B cell (primary cell): ENCODE results near the gene SWAP70. TPM values are rescaled to one million over a fixed set of nuclear protein-coding genes. Genes with fewer than 3 reads are reported as not detected.
A peak's percentile ranks its signal among the peaks of the same experiment; 100 is the strongest.

Source experiments
- ATAC-seq: fragments of 200-7000 bp; cut with Tn5 transposase; one replicate; pipeline ENCODE4 v1.10.0; 2021; ENCODE audit warnings: low read depth, mild to moderate bottlenecking, moderate number of reproducible peaks, moderate library complexity
- CTCF ChIA-PET: fragments of 350-600 bp; sonication (Branson Sonifier 250); formaldehyde crosslinking; loops from one replicate; lab custom pipeline; 2021; ENCODE audit warnings: antibody characterized with exemption, inconsistent platforms; lab: Charles Lee
- POLR2A ChIA-PET: fragments of 350-600 bp; sonication (Branson Sonifier 250); formaldehyde crosslinking; loops from one replicate; lab custom pipeline; 2021; ENCODE audit warnings: antibody characterized with exemption; lab: Charles Lee
- DNase-seq: peaks from one replicate; pipeline ENCODE4 v3.0.0; 2013
- H2AFZ ChIP-seq: 2 replicates; pipeline ENCODE4 v1.6.1; 2012; ENCODE audit warnings: mild to moderate bottlenecking, low read depth, low read length; ENCODE audit not compliant: insufficient read depth, poor library complexity, severe bottlenecking
- H3K27ac ChIP-seq, 2 donors: 1 replicate in 1 of 2; 2 replicates in 1 of 2; pipeline ENCODE4 v1.5.1; 2012 to 2013; ENCODE audit warnings: low read length in 2 of 2, mild to moderate bottlenecking in 2 of 2, moderate library complexity in 1 of 2
- H3K27me3 ChIP-seq, 4 experiments: fragments of 200-600 bp in 1 of 4; sonication (generic) in 1 of 4; replicated peaks in 1 of 4; 1 replicate in 2 of 4; 2 replicates in 2 of 4; pipeline versions ENCODE4 v1.6.1 to v1.7.0; 2013 to 2016; ENCODE audit warnings: low read length in 3 of 4, mild to moderate bottlenecking in 2 of 4, mixed read lengths in 1 of 4, moderate library complexity in 1 of 4; ENCODE audit not compliant: insufficient read depth in 4 of 4, control insufficient read depth in 3 of 4; ENCODE audit errors: control extremely low read depth in 1 of 4
- H3K36me3 ChIP-seq, 2 experiments: replicated peaks in 1 of 2; 1 replicate in 1 of 2; 2 replicates in 1 of 2; pipeline versions ENCODE4 v1.6.1 to v1.7.1; 2013; ENCODE audit warnings: low read length in 1 of 2; ENCODE audit not compliant: insufficient read depth in 2 of 2, control insufficient read depth in 1 of 2; ENCODE audit errors: control extremely low read depth in 1 of 2, extremely low read depth in 1 of 2
- H3K4me1 ChIP-seq, 2 donors: fragments of 200-600 bp in 1 of 2; sonication (generic) in 1 of 2; 1 replicate in 1 of 2; 2 replicates in 1 of 2; pipeline versions ENCODE4 v1.5.1 to v1.6.1; 2013 to 2017; ENCODE audit warnings: low read length in 2 of 2; ENCODE audit not compliant: control insufficient read depth in 2 of 2, insufficient read depth in 2 of 2
- H3K4me2 ChIP-seq: replicated peaks from 2 replicates; pipeline ENCODE3; 2012; ENCODE audit warnings: mild to moderate bottlenecking, low read depth, low read length; ENCODE audit not compliant: poor library complexity, severe bottlenecking
- H3K4me3 ChIP-seq, 5 experiments: fragments of 200-600 bp in 1 of 5; sonication (generic) in 1 of 5; 1 replicate in 3 of 5; 2 replicates in 2 of 5; pipeline versions ENCODE4 v1.5.1 to v1.7.0; 2011 to 2016; ENCODE audit warnings: low read length in 4 of 5, mild to moderate bottlenecking in 4 of 5, low read depth in 2 of 5, control low read depth in 1 of 5, moderate library complexity in 1 of 5; ENCODE audit not compliant: insufficient read depth in 1 of 5; ENCODE audit errors: control extremely low read depth in 1 of 5, extremely low read depth in 1 of 5
- H3K79me2 ChIP-seq: fragments of 200-600 bp; sonication (generic); one replicate; pipeline ENCODE4 v1.6.0; 2016; ENCODE audit warnings: low read length; ENCODE audit not compliant: control insufficient read depth, insufficient read depth
- H3K9ac ChIP-seq: fragments of 200-600 bp; sonication (generic); 2 replicates; pipeline ENCODE4 v1.6.1; 2017; ENCODE audit warnings: mild to moderate bottlenecking, low read length, moderate library complexity
- H3K9me3 ChIP-seq, 3 donors: one replicate each; pipeline versions ENCODE4 v1.6.1 to v1.7.1; 2013; ENCODE audit warnings: low read length in 2 of 3; ENCODE audit not compliant: control insufficient read depth in 2 of 3, insufficient read depth in 1 of 3; ENCODE audit errors: control extremely low read depth in 1 of 3
- H4K20me1 ChIP-seq: 2 replicates; pipeline ENCODE4 v1.6.0; 2012; ENCODE audit warnings: mild to moderate bottlenecking, low read length; ENCODE audit not compliant: insufficient read depth, control insufficient read depth, poor library complexity, severe bottlenecking
- H3K27ac Mint-ChIP-seq: one replicate; pipeline ENCODE4 v1.8.0; 2021; ENCODE audit warnings: mixed read lengths
- H3K27me3 Mint-ChIP-seq: one replicate; pipeline ENCODE4 v1.8.0; 2021; ENCODE audit warnings: mixed read lengths
- H3K4me1 Mint-ChIP-seq: one replicate; pipeline ENCODE4 v1.8.0; 2021; ENCODE audit warnings: mixed read lengths
- H3K4me3 Mint-ChIP-seq: one replicate; pipeline ENCODE4 v1.8.0; 2021; ENCODE audit warnings: mixed read lengths
- H3K9me3 Mint-ChIP-seq: one replicate; pipeline ENCODE4 v1.8.0; 2022; ENCODE audit warnings: mixed read lengths; ENCODE audit not compliant: insufficient read depth
- CTCF ChIP-seq: fragments of 200-600 bp; IDR thresholded peaks from one replicate; pipeline ENCODE4 v1.8.0; 2022; ENCODE audit warnings: antibody characterized with exemption, mild to moderate bottlenecking
- EZH2 ChIP-seq: IDR thresholded peaks from 2 replicates; pipeline ENCODE4 v1.6.1; 2012; ENCODE audit warnings: borderline replicate concordance, low read depth, mild to moderate bottlenecking, moderate library complexity, low read length; ENCODE audit not compliant: insufficient read depth, poor library complexity, severe bottlenecking
- WGBS: methylation state at CpG from one replicate; pipeline ENCODE4 v1.1.5; 2013; ENCODE audit warnings: missing lambda C conversion rate; ENCODE audit not compliant: insufficient coverage; 5-methylcytosine and 5-hydroxymethylcytosine counted together
- intact Hi-C: fragments of 100-400 bp; cut with micrococcal nuclease; formaldehyde crosslinking; loops from one replicate; pipeline ENCODE4 v1.10.0; 2022
- polyA plus RNA-seq: library from polyadenylated mRNA; depleted of rRNA; stranded (reverse); fragments of >200 nt; gene quantifications from 2 replicates; pipeline ENCODE4 v1.2.3, GENCODE V29; 2012
- total RNA-seq, 2 donors: library from RNA; stranded (reverse); fragments of 120-200 nt in 1 of 2; gene quantifications; 1 replicate in 1 of 2; 2 replicates in 1 of 2; pipeline versions ENCODE4 v1.2.3 to v1.2.4, GENCODE V29; 2013 to 2022

Gene SWAP70
- total and polyA plus RNA-seq, 2 donors (not counting 1 experiment from before 2014, with no cell fraction given): 69.8 to 200 TPM

- CTCF ChIA-PET: interaction anchor here (1.1 kb wide), 1 partner anchor 348 kb away, joined by 3 read pairs; no protein-coding TSS in a partner anchor
- whole genome bisulfite sequencing: 69% methylated on average over 3 of the region's 3 CpGs
- Histone ChIP-seq H3K9ac (no peak overlapping the region), H3K27me3 (no peaks in the 10 kb centered on the region), H3K4me2 (no peak overlapping the region), H3K4me3 (no peak overlapping the region), H3K27ac (no peak overlapping the region), H3K4me1 (peaks cover 22 to 24% of the 10 kb centered on the region in 2 donors), H3K36me3 (no peaks in the 10 kb centered on the region), H4K20me1 (no peaks in the 10 kb centered on the region), H2AFZ (no peak overlapping the region), H3K79me2 (peaks cover 5% of the 10 kb centered on the region), H3K9me3 (no peaks in the 10 kb centered on the region)
- Mint-ChIP-seq H3K9me3 (no peaks in the 10 kb centered on the region), H3K4me3 (no peak overlapping the region), H3K4me1 (peaks cover 55% of the 10 kb centered on the region), H3K27ac (peak overlapping the region; percentile 54), H3K27me3 (no peaks in the 10 kb centered on the region)
- no peak for TF ChIP-seq CTCF
- TF ChIP-seq EZH2: no peak
- POLR2A ChIA-PET: no interaction called here
- intact Hi-C loops: no loop called here
- ATAC-seq: no peak
- no peak for DNase-seq
Measured at GRCh38 chr11:9625728-9626127, 38.1 kb upstream of the SWAP70 start.

- Histone ChIP-seq H4K20me1 (no peaks in the 10 kb centered on the region), H3K9me3 (no peaks in the 10 kb centered on the region), H3K9ac (no peak overlapping the region), H3K4me2 (no peak overlapping the region), H3K79me2 (peaks cover 5% of the 10 kb centered on the region), H3K27me3 (no peaks in the 10 kb centered on the region), H3K4me3 (no peak overlapping the region), H3K4me1 (peaks cover 24 to 27% of the 10 kb centered on the region in 2 donors), H3K27ac (no peak overlapping the region), H3K36me3 (no peaks in the 10 kb centered on the region), H2AFZ (no peak overlapping the region)
- intact Hi-C loops: no loop called here
- POLR2A ChIA-PET: no interaction called here
- Mint-ChIP-seq H3K27me3 (no peaks in the 10 kb centered on the region), H3K27ac (peak overlapping the region; percentile 62), H3K4me3 (peak overlapping the region; percentile 27), H3K4me1 (peaks cover 55% of the 10 kb centered on the region), H3K9me3 (no peaks in the 10 kb centered on the region)
- WGBS: 93% methylated on average over 6 of the region's 12 CpGs
- TF ChIP-seq CTCF (no peak), EZH2 (no peak)
- DNase-seq (no peak), ATAC-seq (no peak)
- CTCF ChIA-PET: interaction anchor here (1.1 kb wide), 1 partner anchor 347 kb away, joined by 3 read pairs; no protein-coding TSS in a partner anchor
Measured at GRCh38 chr11:9626496-9627394, 37.1 kb upstream of the SWAP70 start.
